SK-N-MC (cell line): ENCODE data around the gene CD6.

Experiments
- EZH2 ChIP-seq: fragments of 200-600 bp; sonication (generic); IDR thresholded peaks from one replicate; pipeline ENCODE4 v1.6.1; 2017; ENCODE audit warnings: antibody characterized with exemption
- POLR2AphosphoS5 ChIP-seq: IDR thresholded peaks from 2 replicates; pipeline ENCODE4 v1.6.1; 2012; ENCODE audit warnings: mild to moderate bottlenecking, low read depth, low read length, borderline replicate concordance

DNA sequence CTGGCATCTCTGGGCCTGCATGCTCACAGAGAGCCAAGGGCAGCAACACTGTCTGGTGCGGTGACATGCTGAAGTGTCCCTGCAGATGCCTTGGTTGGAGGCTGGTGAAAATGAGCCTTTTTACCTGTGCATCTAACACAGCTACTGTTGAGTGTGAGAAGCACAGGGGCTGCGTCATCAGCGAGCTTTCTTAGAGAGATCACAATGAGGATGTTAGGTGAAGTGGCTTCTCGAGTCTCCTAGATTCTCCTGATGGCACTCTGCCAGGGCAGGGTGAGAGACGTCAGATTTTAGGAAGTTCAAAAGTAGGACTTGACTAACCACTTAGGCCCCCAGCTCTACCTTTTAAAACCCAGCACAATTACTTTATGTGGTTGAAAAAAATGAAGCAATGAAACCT, 15.9 kb upstream of the CD6 start:
- no peak for TF ChIP-seq POLR2AphosphoS5
- TF ChIP-seq EZH2 = no peak
